Spleen (tissue), 7 donors: ENCODE data around the gene SPRYD7.

Source experiments
- POLR2A ChIP-seq, 3 donors: fragments of 450-650 bp; IDR thresholded peaks; one replicate each; pipeline ENCODE4 v1.5.1; 2017; ENCODE audit warnings: antibody characterized with exemption in 3 of 3, mild to moderate bottlenecking in 1 of 3
- TF ChIP-seq, protein P1 (sequence below), 11 experiments: fragments of 200-600 bp in 7 of 11; fragments of 450-650 bp in 4 of 11; sonication (generic) in 4 of 11; IDR thresholded peaks in 8 of 11; conservative IDR thresholded peaks in 3 of 11; 1 replicate in 7 of 11; 2 replicates in 4 of 11; pipeline versions ENCODE4 v1.4.0 to v1.8.0; 2016 to 2021; ENCODE audit warnings: antibody characterized with exemption in 11 of 11, inconsistent platforms in 4 of 11, mild to moderate bottlenecking in 1 of 11
- donor health status: DM: no; HTN: no; CAD: no; lungs with moderate emphysema.
- donor health status: DM: no; HTN: no; CAD: no.
- donor health status: DM: no; HTN: no; CAD: no.

DNA sequence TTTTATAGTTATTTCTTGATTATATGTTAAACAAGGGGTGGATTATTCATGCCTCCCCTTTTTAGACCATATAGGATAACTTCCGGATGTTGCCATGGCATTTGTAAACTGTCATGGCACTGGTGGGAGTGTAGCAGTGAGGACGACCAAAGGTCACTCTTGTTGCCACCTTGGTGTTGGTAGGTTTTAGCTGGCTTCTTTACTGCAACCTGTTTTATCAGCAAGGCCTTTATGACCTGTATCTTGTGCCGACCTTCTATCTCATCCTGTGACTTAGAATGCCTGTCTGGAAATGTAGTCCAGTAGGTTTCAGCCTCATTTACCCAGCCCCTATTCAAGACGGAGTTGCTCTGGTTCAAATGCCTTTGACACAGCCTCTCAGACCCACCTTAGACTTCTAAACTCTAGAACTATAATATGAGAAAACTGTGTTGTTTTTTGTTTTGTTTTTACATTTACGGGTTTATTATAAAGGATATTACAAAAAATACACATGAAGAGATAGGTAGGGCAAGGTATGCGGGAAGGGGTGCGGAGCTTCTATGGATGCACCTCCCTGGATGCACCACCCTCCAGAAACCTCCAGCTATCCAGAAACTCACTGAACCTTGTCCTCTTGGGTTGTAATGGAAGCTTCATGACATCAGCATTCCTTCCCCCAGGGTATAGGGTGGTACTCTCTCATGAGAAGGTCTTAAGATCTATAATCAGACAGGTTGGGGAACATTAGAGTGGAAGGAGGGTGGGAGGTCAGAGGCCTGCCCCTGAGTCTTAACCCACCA, 15.8 kb upstream of the SPRYD7 start:
- TF ChIP-seq, protein P1, sequence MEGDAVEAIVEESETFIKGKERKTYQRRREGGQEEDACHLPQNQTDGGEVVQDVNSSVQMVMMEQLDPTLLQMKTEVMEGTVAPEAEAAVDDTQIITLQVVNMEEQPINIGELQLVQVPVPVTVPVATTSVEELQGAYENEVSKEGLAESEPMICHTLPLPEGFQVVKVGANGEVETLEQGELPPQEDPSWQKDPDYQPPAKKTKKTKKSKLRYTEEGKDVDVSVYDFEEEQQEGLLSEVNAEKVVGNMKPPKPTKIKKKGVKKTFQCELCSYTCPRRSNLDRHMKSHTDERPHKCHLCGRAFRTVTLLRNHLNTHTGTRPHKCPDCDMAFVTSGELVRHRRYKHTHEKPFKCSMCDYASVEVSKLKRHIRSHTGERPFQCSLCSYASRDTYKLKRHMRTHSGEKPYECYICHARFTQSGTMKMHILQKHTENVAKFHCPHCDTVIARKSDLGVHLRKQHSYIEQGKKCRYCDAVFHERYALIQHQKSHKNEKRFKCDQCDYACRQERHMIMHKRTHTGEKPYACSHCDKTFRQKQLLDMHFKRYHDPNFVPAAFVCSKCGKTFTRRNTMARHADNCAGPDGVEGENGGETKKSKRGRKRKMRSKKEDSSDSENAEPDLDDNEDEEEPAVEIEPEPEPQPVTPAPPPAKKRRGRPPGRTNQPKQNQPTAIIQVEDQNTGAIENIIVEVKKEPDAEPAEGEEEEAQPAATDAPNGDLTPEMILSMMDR (IDR thresholded peaks at IDR 0.05 in 8 of 11, conservative IDR thresholded peaks at IDR 0.05 in 3 of 11) = no peak
- TF ChIP-seq POLR2A (IDR thresholded peaks at IDR 0.05) = no peak
